GM19468 (cell line): ENCODE results near the gene DHX8.

Experiments used
- ATAC-seq: cut with Tn5 transposase; IDR thresholded peaks from one replicate; pipeline ENCODE4 v1.9.1; 2021; ENCODE audit warnings: mild to moderate bottlenecking, moderate library complexity, moderate number of reproducible peaks; ENCODE audit not compliant: unreplicated experiment; ENCODE audit errors: extremely low read depth

Gene DHX8

GRCh38 chr17:43568506-43569082 is 84.8 kb downstream of the DHX8 start:
- no peak for ATAC-seq

DNA sequence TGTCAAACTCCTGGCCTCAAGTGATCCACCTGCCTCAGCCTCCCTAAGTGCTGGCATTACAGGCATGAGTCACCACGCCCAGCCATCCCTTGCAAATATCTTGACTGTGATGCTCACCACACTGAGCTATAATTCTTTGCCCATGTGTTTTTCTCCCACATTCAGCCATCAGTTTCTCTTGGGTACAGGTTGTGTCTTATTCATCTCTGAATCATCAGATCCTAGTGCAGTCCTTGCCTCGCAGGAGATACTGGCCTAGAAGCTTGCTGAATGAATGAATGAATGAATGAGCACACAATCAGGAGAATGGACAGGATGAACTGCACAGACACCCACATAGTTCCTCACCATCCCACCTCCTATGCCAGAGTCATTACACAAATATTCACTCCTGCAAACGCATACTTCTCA is 86.7 kb downstream of the DHX8 start:
- no peak for ATAC-seq

- no peak for ATAC-seq
These were observed 88.7 kb downstream of the DHX8 start for GRCh38 chr17:43572368-43572980.

GRCh38 chr17:43573579-43574321 is 90.0 kb downstream of the DHX8 start:
- no peak for ATAC-seq

- no peak for ATAC-seq
These were observed 90.6 kb downstream of the DHX8 start for GRCh38 chr17:43574348-43574747.

DNA sequence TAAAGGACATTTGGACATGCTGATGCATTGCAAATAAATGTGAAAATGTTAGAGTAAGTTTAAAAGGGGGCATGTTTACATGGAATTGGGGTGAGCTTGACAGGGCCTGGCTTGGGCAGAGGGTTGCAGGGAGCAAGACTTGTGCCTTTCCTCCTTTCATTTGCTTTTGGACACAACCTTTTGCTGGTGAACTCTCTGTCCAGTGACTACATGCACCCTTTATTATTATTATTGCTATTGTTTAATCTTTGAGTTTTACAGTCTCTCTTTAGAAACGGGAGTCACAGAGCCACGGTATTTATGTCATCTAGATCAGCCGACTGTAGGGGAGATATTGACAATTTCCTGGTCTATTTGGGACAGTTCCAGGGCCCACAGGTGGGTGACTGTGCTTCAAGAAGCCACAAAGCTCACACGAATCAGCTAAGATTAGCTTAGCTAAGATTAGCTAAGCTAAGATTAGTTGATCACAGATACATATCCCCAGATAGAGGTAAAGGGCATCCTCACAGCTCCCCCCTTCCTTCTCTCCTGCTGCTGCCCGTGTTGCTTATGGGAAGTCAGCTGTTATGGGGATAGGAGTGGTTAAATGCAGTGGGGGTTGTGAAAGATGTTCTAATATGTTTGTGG is 91.2 kb downstream of the DHX8 start:
- no peak for ATAC-seq
